Measurements from ENCODE around the gene SNED1. TPM values are rescaled to one million over a fixed set of nuclear protein-coding genes. Genes with fewer than 3 reads are reported as not detected.

The SNED1 gene
- polyA plus RNA-seq, 12 donors = 1.6 to 7.1 (median 3.6) TPM; not detected in 1

DNA sequence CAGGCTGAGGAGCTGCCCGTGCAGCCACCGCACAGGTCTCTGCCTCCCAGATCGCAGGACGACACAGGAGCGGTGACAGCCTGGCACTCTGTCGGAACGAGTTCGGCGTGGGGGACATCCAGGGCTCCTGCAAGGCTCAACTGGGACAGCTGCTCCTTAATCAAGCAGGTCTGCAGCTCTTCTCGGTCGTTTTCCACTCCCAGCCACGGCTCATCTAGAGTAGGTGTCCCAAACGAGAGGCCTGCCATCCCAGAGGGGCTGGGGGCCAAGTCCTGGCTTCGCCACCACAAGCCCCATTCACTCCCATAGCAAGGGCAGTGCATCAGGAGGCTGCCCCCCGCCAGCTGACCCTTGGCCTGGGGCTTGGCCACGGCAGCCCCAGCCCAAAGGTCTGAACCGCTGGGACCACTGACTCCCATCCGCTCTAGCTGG, 128.4 kb downstream of the SNED1 start:
- DNase-seq = no peak

DNA sequence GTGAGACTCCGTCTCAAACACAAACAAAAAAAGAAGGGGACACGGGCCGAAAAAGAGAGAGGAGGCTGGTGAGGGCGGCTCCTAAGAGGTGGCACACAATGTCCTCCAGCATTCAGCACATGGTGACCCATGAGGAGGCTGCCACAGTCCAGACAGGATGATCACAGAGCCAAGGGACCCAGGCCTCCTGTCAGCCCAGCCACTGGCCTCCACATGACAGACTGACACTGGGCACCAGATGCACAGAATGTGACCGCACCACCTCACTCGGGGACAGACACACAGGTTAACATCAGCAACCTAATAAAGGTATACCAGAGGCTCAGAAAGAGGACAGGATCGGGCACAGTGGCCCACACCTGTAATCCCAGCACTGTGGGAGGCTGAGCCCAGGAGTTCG, 129.8 kb downstream of the SNED1 start:
- no peak for DNase-seq

DNA sequence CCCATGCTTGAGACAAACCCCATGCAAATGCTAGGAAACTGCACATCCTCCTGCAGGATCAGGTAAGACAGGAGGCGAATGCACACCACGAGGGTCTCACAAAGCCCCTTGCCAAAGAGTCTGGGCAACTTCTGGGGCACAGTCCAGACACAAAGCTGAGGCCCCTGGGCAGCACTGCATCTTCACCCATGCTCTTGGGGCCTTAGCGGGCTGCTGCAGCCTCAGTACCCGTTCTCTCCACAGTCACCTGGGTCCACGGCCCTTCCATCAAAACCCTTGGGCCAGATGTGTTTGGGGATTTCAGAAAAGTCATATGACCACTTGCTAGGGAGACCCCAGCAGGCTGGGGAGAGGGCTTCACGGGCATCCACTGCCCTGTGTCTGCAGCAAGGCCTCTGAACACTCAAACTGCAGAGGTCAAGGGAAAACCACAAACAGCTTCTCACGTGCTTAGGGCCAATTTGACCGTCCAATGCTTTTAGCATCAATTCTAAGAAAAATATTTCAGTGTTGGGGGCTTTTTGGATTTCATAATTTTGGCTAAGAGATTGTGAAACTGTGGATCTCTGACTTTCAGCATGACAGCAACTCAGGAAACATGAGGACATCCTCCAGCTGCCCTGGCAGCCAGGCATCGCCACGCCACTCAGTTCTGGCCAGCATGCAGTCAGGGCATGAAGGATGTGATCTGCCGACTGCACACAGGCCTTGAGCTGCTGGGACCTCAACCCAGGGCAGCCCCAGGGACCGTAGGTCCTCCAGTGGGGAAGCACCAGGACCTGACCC, 130.9 kb downstream of the SNED1 start:
- no peak for DNase-seq

DNA sequence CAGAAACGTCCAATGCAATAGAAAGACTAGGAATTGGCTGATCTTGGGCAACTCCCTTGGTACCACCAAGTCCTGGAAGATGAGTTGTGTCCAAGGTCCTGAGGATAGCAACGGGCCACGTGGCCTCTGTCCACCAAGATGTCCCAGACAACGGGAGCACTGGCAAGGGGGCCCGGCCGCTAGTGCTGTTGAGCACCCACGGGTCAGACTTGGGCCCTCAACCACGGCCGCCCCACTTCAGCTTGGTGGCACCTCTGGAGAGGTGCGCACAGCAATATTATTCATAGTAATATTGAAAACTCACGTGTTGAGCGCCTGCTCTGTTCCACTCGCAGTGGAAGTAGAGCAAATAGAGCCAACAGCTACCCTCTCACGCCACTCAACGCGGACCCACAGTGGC, 131.9 kb downstream of the SNED1 start:
- DNase-seq = no peak

DNA sequence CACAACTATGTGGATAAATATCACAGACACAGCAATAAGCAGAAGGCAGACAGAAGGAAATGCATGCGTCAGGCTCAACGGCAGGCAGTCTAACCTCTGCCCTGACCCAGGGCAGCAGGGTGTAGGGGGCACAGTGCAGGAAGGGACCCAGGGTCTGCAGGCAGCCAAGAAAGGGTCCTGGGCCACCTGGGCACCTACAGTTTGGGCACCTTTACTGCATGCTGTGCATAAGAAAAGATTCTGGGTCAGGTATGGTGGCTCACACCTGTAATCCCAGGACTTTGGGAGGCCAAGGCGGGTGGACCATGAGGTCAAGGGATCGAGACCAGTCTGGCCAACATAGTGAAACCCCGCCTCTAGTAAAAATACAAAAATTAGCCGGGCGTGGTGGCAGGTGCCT, 133.1 kb downstream of the SNED1 start:
- DNase-seq = no peak

DNA sequence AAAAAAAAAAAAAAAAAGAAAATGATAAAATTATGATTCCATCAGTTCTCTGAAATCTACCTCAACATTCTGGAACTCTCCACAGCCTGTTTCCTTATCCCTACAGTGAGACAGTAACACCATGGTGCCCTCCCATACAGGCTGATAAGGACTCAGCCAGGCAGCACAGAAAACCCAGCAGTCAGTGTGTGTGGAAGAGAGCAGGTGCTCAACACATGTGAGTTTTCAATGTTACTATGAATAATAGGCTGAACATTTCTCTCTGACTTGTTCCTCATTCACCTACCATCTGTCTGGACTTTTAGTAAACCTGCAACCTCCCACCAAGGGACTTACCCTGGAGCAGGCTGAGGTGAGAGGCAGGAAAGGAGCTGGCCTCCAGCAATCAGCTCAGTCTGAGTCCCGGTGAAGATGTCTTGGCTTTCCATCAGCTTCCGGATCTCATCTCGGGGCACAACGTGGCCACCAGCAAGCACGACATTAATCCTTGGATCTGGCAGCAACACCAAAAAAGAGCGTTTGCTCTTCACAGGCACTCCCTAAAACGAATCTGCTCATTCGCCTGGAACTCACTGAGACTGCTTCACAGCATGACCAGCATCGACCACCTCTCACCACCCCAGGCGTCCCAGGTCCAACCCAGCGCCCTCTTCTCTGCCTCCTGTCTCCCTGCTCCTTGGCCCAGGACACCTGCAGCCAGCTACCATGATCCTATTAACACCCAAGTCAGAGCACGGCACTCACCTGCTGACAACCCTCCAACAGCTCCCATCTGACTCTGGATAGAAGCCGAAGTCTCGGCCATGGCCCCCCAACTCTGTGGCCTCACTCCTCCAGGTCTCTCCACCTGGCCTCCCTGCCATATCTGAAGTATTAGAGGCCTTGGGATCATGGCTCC, 134.4 kb downstream of the SNED1 start:
- no peak for DNase-seq

DNA sequence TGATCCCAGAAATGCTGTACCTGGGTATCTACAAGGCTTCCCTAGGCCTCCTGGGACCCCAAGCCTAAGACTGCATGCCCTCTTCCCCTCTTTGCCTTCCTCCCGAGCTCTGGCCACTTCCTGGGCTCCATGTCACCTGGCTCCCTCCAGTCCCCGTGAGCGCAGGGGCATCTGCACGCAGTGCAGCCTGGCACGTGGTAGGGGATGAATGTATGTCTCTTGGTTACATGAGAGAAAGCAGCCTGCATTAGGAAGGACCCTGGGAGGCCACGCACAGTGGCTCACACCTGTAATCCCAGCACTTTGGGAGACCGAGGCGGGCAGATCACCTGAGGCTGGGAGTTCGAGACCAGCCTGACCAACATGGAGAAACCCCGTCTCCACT, 135.0 kb downstream of the SNED1 start:
- DNase-seq = no peak

DNA sequence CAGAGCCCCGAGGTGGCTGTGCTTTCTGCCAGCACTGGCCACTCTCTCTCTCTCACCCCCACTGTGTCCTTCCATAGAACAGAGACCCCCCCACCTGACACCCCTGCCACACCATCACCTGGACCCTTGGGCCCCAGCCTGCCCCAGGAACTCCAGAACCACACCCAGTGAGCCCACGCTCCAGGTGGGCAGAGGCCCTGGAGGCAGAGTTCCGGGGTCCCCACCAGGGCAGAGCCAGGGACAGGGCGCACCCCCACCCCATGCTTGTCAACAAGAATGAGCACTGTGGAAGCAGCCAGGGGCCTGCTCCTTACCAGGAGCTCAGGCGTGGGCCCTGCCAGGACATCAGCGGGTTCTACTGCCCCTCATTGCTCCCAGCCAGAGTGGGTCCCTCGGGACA, 136.3 kb downstream of the SNED1 start:
- DNase-seq = no peak

DNA sequence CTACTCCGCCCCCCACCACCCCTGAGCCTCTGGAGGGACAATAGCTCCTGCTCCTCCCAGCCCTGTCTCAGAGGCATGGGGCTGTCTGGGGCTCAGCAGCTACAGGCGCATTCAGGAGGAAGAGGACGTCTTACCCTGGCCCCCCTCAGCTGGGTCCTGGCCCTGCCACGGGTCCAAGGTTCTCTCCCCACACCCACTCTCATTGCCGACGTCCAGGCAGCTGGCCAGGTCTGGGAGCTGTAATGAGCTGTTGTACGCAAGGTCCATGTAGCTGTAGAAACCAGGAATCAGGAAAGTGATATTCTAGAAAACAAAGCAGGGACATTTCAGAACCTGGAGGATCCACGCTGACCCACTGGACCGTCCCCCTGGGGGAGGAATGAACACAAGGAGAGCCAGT, 137.3 kb downstream of the SNED1 start:
- DNase-seq = no peak

DNA sequence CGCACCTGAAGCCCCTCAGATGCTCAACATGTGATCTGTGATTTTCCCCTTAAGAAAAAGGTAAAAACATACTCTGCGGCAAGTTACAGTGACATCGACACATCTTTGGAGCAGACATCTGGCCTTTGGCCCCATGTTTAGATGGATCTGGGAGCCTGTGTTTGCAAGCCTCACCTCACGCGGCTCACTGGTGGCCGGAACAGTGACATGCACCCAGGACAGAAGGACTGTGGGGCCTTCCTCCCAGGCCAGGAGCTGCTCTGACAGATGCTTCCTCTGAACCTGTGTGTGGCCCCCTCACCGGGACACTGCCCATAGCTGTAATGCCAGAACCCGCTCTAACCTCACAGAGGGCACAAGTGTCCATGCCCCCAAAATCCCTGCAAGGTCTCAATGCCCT, 137.8 kb downstream of the SNED1 start:
- DNase-seq = no peak

DNA sequence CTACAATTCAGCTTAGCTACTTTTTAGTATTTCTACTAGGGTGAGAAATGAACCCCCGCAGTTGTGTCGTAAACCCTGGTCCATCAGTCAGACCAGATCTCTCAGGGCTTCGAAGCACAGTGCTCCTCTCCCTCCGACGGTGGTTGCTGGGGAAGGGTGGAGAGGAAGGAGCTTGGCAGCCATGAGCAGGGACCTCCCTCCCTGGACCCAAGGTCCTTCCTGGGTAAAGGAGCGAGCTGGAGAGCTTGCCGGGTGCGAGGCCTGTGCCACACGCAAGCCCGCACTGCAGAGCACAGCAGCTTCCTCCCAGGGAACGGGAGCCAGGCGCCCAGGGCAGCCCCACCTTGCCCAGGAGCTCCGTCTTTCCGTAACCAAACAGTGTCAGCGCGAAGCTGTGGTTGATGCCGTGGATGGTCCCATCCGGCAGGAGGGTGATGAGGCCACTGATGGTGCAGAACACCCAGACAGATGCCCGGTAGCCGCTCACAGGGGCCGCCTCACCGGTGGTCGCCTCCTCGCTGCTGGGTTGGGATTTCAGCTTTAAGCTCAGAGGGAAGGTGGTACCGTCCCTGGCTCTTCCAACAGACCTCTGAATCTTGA, 138.3 kb downstream of the SNED1 start:
- DNase-seq = no peak

DNA sequence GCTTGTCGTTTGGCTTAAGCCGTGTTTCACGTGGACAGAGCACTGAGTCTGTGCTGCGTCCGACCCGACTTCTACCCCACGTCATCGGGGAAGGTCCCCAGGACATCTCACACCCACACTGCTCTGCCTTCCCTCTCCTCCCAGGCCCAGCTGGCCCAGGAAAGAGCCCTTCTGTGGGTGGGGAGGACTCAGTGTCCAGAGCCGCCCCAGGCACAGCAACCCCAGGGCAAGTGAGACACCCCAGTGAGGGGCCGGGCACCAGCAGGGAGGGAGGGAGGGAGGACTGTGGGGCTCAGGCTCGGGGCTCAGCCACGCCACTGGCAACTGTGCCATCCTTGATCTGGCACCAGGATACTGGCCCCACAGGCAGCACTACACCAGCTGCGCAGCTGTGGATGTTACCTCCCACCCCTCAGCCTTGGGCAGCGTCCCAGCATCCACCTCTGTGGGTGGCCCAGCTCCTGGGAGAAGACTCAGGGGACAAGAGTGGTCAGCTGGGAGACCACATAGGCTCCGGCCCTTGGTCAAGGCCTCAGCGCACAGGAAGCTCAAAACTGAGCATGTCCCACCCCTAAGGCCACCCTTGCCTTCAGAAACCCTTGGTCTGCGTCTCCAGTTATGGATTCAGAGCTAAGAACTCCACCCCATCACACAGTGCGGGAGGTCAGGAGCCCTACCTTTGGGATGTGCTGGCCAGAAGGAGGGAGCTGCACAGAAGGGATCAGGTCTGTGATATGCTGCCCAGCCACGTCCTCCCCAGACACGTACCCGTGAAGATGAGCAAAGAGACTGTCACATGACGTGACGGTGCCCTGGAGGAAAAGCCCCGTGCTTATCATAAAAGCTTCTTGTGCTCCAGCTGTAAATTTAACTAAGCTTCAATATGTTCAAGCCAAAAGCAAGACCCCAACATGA, 139.1 kb downstream of the SNED1 start:
- no peak for DNase-seq

DNA sequence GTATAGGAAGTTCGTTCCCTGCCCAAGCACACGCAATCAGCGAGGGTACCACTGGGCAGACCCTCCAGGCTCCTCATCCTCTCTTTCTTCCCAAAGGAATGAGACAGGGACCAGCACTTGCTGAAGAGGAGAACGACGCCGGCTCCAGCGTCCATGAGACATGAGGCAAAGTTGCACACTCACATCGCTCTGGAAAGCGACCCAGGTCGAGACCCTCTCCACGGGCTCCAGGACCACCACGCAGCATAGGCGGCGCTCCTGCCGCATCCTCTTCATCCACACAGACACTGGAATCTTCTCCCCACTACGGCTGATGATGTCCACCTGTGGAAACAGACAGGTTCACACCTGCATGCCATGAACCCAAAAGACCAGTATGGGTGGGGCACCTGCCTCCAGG, 140.1 kb downstream of the SNED1 start:
- no peak for DNase-seq

DNA sequence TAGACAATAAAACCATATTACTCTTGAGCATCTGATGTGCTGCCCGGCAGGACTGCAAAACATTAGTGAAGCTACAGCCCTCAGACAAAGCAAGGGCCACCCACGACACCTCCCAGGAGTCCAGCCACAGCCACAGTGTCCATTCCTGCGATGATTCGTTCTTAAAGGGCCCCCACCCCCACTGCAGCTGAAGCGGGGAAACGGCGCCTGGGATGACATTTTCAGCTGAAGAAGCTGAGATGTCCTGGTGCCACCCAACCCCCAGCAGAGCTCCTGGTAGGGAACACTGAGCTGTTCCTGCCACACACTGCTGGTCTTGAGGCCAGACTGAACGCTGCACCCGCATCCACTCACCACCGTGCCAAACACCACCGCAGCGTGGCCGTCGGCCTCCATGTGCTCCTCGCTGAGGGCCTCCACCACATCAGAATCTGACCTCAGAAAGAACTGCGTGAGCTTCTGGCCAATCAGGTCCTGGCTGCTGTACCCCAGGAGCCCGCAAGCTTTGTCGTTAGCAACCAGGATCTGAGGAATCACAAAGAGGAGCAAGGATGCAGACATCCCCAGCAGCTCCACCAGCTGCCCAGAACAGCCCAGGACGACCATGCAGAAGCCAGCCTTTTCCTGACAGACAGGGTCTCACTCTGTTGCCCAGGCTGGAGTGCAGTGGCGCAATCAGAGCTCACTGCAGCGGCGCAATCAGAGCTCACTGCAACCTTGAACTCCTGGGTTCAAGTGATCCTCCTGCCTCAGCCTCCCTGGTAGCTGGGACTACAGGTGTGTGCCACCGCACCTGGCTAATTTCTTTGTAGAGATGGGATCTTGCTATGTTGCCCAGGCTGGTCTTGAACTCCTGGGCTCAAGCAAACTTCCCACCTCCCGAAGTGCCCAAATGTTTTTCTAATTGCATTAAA, 141.4 kb downstream of the SNED1 start:
- no peak for DNase-seq

DNA sequence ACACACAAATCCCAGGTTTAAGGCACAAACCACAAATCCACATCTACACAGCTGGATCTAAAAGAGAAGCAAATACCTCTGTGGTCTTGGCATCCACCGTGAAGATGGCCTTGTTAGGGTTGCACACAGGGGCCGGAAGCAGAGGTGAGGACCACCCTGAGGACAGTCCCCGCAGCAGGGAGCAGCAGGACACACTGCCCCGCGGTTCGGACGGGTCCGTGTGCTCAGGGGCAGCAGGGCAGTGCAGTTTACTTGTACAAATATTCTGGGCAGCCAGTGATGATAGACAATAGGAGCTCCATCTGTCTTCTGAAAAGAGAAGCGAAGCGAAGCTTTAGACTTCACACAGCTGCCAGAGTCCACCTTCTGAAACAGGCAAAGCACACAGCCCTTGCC, 142.0 kb downstream of the SNED1 start:
- no peak for DNase-seq

DNA sequence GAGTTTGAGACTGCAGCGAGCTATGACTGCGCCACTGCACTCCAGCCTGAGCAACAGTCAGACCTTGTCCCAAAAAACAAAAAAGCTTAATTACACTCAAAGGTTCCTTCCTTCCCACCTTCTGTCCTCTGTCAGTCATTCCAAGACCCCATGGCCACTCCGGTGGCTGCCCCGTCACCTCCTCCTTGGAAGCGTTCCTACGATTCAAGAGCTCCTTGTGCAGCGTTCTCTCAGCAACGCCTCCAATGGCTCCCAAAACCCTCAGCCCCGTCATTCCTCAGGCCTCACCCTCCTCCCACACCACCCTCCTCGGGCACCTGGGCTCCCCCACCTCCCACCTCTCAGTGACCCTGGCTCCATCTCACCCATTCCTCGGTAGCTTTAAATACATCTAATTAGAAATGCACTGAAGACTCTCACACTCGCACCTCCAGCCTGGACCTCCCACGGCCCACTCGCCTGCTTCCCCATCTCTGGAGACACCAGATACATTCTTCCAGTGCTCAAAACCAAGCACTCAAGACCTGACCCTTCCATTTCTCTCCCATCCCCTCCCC, 142.9 kb downstream of the SNED1 start:
- DNase-seq = no peak

DNA sequence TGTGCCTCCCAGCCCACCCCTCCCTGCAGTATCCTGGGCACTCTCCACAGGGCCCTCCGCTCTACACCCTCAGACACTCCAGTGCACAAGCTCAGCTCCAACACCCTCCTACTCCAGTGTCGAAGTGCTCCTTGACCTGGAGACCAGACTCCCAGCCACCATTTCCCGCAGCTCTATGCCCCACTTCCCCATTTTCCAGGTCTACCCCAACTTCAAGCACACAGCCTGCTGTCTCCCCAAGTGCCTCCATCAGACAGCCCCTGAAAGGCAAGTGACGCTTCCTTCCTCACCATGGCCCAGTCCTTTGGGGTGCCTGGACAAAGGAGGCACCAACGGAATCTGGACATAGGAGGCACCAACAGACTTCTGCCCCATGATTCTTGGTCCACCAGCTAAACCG, 143.6 kb downstream of the SNED1 start:
- DNase-seq = no peak

DNA sequence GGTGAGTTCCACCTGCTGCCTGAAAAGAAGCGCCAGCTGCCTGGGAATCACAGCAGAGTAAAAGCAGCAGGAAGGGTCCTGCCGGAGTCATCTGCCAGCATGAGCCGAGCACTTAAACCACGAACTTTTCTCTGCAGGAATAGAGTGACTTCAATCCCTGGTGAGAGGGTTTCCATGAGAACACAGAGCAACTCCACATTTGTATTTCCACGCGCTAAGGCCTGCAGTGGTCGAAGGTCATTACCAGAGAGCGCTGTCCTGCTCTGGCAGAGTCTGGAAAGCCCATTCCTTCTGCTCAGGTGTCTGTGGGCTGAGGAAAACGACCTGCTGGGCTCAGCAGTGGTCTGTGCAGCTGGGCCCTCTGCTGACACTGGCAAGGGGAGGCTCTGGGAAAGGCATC, 144.2 kb downstream of the SNED1 start:
- no peak for DNase-seq
